Urothelium cell line (cell line): ENCODE results near the gene PSMB2.
"Not testable (repeated sequence)": the region's sequence is repeated elsewhere in the genome, so short reads cannot be mapped to it uniquely, and the experiment has no call there.

Source experiments
- DNase-seq: peaks from one replicate; pipeline ENCODE4 v3.0.0; 2011; ENCODE audit warnings: low spot score, mixed read lengths
- FAIRE-seq: peaks from 2 replicates; lab custom pipeline; 2011; peaks lifted over from hg19 to GRCh38; lab: Jason Lieb, UNC

Gene PSMB2

DNA sequence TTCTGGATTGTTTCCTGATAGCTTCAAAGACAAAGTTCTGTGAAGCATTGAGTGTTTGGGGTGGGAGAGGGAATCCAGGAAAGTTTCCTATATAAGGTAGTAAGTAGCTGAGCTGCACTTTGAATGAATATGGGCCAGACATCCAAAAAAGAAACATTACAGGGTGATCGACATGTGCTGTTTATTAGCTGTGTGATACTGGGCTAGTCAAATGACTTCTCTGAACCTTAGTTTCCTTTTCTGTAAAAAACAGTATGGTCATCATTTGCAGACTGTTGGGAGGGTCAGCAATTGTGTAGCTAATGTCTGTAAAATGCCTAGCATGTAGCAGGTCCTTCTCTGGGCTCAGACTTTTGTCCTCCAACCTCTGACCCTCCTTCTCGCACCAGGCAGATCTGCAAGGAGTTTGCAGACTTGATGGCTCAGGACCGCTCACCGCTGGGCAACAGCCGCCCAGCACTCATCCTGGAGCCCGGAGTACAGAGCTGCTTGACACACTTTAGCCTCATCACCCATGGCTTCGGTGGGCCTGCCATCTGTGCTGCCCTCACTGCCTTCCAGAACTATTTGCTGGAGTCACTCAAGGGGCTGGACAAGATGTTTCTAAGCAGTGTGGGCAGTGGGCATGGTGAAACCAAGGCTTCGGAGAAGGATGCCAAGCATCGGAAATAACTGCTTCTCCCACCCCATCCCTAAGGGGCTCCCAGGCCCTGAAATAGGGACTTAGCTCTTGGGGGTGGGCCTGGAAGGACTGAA lies 47.1 kb downstream of the PSMB2 start:
- FAIRE-seq: no peak
- no peak for DNase-seq

GRCh38 chr1:35592991-35593769 lies 48.1 kb downstream of the PSMB2 start:
- FAIRE-seq (no peak), DNase-seq (no peak)

GRCh38 chr1:35591211-35591610 lies 50.1 kb downstream of the PSMB2 start:
- FAIRE-seq: no peak

GRCh38 chr1:35590476-35591040 lies 50.8 kb downstream of the PSMB2 start:
- no peak for DNase-seq
- peak; percentile 94 for FAIRE-seq

More at GRCh38 chr1:35591211-35591610, 50.1 kb downstream of the PSMB2 start:
- DNase-seq: no peak

GRCh38 chr1:35589516-35590427 lies 51.6 kb downstream of the PSMB2 start:
- FAIRE-seq: peak; percentile 81
- no peak for DNase-seq

DNA sequence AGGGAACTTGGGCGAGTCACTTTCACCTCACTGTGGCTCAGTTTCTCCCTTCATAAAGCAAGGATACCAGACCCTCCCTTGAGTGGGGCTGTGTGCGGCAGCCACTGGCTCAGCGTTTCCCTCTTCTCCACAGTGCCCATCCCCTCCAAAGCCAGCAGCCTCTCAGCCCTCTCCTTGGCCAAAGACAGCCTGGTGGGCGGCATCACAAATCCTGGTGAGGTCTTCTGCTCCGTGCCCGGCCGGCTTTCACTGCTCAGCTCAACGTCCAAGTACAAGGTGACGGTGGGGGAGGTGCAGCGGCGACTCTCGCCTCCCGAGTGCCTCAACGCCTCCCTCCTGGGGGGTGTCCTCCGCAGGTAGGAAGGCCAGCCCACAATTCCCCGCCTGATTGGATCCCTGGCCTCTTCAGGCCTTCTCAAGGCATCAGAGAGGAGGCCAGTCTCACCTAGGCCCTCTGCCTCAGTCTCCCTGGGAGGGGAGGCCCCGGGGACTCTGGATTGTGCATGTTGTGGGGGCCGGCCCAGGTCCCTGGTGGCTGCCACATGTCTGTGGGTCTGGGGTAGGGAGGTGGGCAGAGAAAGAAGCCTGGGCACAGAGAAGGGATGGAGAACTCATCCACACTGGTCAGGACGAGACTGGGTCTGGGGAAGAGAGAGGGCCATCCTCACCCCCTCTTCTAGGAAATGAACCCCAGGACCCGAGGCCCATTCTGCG lies 53.0 kb downstream of the PSMB2 start:
- FAIRE-seq: no peak
- DNase-seq: no peak

DNA sequence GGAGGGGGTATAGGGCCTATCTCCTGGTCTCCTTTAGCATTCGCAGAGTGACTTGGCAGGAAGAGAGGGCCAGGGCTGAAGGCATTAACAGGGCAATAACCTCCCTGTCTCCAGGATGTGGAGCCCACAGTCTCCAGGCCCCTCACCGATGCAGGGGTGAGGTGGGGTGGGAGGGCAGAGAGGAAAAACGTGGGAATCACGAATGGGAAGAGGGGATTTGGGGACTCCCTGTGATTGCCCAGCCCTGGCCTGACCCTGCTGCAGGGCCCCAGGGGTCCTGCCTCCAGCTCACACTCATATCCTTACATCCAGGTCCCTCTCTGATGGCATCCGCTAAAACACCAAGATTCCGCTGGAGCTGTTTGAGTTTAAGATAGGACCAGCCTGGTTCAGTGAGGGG lies 53.6 kb downstream of the PSMB2 start:
- no peak for FAIRE-seq
- no peak for DNase-seq

- DNase-seq: no peak
- FAIRE-seq: no peak
Measured at GRCh38 chr1:35586808-35587207, 54.5 kb downstream of the PSMB2 start.

- FAIRE-seq, DNase-seq: not testable (repeated sequence)
Measured at GRCh38 chr1:35585805-35586204, 55.5 kb downstream of the PSMB2 start.

DNA sequence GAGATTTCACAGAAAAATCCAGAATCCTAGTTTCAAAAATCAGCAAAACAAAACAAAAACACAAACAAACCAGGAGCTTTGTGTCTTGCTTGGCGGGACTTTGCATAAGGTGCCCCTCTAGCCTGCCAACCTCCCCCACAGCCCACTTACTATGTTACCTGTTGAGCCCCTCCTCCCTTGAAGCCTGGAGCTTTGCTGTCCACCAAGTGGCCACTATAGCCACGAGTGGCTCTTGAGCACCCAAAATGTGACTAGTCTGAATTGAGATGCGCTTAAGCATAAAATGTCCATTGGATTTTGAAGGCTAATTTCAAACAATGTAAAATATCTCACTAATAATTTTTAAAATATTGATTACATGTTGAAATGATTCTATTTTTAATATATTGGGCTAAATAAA lies 56.0 kb downstream of the PSMB2 start:
- FAIRE-seq: no peak
- DNase-seq: no peak

DNA sequence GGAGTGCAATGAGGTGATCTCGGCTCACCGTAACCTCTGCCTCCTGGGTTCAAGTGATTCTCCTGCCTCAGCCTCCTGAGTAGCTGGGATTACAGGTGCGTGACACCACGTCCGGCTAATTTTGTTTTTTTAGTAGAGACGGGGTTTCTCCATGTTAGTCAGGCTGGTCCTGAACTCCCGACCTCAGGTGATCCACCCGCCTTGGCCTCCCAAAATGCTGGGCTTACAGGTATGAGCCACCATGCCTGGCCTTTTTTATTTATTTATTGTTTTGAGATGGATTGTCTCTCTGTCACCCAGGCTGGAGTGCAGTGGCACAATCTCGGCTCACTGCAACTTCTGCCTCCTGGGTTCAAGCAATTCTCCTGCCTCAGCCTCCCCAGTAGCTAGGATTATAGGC lies 59.7 kb downstream of the PSMB2 start:
- FAIRE-seq, DNase-seq: not testable (repeated sequence)

GRCh38 chr1:35580949-35581388 lies 60.4 kb downstream of the PSMB2 start:
- DNase-seq (no peak), FAIRE-seq (no peak)

GRCh38 chr1:35577071-35577998 lies 64.0 kb downstream of the PSMB2 start:
- FAIRE-seq (no peak), DNase-seq (no peak)

- not testable (repeated sequence) for DNase-seq, FAIRE-seq
Measured at GRCh38 chr1:35576766-35577070, 64.6 kb downstream of the PSMB2 start.

- FAIRE-seq: no peak
- DNase-seq: no peak
Measured at GRCh38 chr1:35576061-35576765, 65.1 kb downstream of the PSMB2 start.

DNA sequence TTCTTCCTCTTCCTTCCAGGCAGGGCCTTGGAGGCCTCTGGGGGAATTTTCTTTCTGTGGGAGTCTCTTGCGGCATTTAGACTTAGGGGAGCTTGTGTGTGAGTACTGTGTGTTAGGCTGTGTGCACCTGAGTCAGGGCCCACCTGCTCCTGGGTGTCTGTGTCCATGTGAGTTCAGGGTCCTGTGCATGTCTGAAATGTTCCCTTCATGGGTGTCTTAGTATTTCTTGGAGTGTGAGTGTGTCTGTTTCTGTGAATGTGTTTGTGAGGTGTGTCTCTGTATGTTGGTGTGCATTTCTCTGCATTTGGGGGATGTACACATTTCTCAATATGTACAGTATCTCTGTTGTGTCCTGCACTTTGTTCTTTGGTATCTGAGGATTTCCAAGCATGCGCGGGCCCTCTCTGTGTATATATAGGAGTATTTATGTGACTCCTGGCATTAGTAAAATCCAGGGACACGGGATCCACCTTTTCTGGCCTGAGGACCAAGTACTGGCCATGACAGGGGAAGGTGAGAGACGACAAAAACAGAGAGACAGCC lies 65.8 kb downstream of the PSMB2 start:
- no peak for DNase-seq
- no peak for FAIRE-seq

- FAIRE-seq (no peak), DNase-seq (no peak)
Measured at GRCh38 chr1:35574655-35575415, 66.5 kb downstream of the PSMB2 start.
